Pons (tissue), 1 donor: ENCODE measurements around the gene MED26.

Experiments
- DNase-seq: peaks from one replicate; pipeline ENCODE4 v3.0.0-alpha.2; 2016; ENCODE audit warnings: low spot score

MED26 gene

GRCh38 chr19:16537111-16537510, 90.9 kb downstream of the MED26 start:
- DNase-seq, result no peak

GRCh38 chr19:16536130-16536529, 91.9 kb downstream of the MED26 start:
- no peak for DNase-seq

GRCh38 chr19:16535381-16535780, 92.6 kb downstream of the MED26 start:
- no peak for DNase-seq

GRCh38 chr19:16532440-16533234, 95.4 kb downstream of the MED26 start:
- no peak for DNase-seq

- DNase-seq, result no peak
Measured at GRCh38 chr19:16531380-16531669, 96.7 kb downstream of the MED26 start.

GRCh38 chr19:16530540-16531379, 97.2 kb downstream of the MED26 start:
- DNase-seq, result no peak

GRCh38 chr19:16529466-16530144, 98.4 kb downstream of the MED26 start:
- DNase-seq, result no peak

GRCh38 chr19:16527971-16528521, 100.0 kb downstream of the MED26 start:
- no peak for DNase-seq

GRCh38 chr19:16527334-16527935, 100.6 kb downstream of the MED26 start:
- no peak for DNase-seq

- no peak for DNase-seq
Measured at GRCh38 chr19:16525751-16526481, 102.1 kb downstream of the MED26 start.

GRCh38 chr19:16524991-16525734, 102.8 kb downstream of the MED26 start:
- DNase-seq, result no peak
